Islet precursor cell (in vitro differentiated cells): ENCODE measurements around the gene SOX18.

Experiments used
- DNase-seq: peaks from one replicate; pipeline ENCODE4 v3.0.0-alpha.2; 2018

Gene SOX18

GRCh38 chr20:64036346-64037198, 12.9 kb downstream of the SOX18 start:
- DNase-seq: no peak

- DNase-seq: no peak
Observed at GRCh38 chr20:64035933-64036345, 13.5 kb downstream of the SOX18 start, which contains the start of gene C20orf204. C20orf204 (plus strand) TSS chr20:64036182; CDS start chr20:64036324, 142 bp downstream.

GRCh38 chr20:64035066-64035932, 14.1 kb downstream of the SOX18 start:
- DNase-seq: no peak

GRCh38 chr20:64033981-64034493, 15.4 kb downstream of the SOX18 start:
- DNase-seq: no peak

GRCh38 chr20:64032706-64033624, 16.5 kb downstream of the SOX18 start:
- DNase-seq: no peak

- no peak for DNase-seq
Observed at GRCh38 chr20:64031822-64032314, 17.6 kb downstream of the SOX18 start.

GRCh38 chr20:64030371-64031134, 18.9 kb downstream of the SOX18 start:
- no peak for DNase-seq

GRCh38 chr20:64029293-64030117, 19.9 kb downstream of the SOX18 start:
- DNase-seq: no peak

- DNase-seq: peak; percentile 86
Observed at GRCh38 chr20:64027981-64028685, 21.3 kb downstream of the SOX18 start.

GRCh38 chr20:64025826-64026412, 23.5 kb downstream of the SOX18 start:
- DNase-seq: peak; percentile 42

GRCh38 chr20:64025101-64025825, 24.2 kb downstream of the SOX18 start:
- DNase-seq: no peak

GRCh38 chr20:64024141-64024990, 25.1 kb downstream of the SOX18 start:
- no peak for DNase-seq

- no peak for DNase-seq
Observed at GRCh38 chr20:64023361-64024140, 25.9 kb downstream of the SOX18 start.

- no peak for DNase-seq
Observed at GRCh38 chr20:64022671-64023360, 26.6 kb downstream of the SOX18 start.

GRCh38 chr20:64021124-64021975, 28.1 kb downstream of the SOX18 start:
- no peak for DNase-seq
